ENCODE results near the gene S100A2.
"Not testable (repeated sequence)": the region's sequence is repeated elsewhere in the genome, so short reads cannot be mapped to it uniquely, and the experiment has no call there.

The S100A2 gene

DNA sequence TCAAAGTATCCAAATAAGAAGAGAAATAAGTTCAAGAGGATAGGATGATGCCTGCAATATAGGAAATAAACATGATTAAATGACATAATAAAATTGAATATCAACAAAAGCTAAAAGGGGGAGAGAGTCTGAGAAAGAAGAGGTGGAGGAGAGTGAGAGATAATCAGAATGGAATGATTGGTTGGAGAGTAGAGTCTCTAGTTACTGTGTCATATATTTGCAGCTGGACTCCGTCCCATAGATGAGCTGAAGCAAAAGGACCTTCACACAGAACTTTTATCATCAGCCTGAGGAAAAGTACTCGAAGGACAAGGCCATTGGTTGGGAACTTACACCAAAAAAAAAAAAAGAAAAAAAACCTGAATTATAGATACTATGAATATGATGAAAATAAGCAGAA is 22.8 kb upstream of the S100A2 start:
- DNase-seq (ENCODE audit: low spot score), result no peak

DNA sequence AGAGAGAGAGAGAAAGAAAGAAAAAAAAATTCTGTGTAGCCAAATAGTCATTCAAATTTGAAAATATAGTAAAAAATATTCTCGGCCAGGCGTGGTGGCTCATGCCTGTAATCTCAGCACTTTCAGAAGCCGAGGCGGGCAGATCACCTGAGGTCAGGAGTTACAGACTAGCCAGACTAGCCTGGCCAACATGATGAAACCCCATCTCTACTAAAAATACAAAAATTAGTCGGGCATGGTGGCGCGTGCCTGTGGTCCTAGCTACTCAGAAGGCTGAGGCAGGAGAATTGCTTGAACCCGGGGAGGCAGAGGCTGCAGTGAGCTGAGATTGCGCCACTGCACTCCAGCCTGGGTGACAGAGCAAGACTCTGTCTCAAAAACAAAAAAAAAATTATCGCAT is 22.4 kb upstream of the S100A2 start:
- DNase-seq (ENCODE audit: low spot score), result not testable (repeated sequence)

DNA sequence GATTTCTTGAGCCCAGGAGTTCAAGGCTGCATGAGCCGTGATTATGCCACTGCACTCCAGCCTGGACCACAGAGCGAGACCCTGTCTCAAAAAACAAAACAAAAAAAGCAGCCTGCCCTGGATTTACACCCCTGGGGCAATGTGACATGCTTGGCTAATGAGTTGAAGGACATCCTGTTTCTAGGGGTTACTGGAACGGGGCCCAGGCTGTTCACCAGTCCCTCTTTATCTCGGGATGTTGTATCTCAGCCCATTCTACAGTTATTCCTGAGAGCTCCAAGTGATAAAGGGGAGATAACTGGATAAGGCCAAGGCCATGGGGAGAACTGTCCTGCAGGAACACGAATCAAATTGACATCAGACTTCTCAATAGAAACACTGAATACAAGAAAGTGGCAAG is 21.7 kb upstream of the S100A2 start:
- DNase-seq (ENCODE audit: low spot score), result no peak

DNA sequence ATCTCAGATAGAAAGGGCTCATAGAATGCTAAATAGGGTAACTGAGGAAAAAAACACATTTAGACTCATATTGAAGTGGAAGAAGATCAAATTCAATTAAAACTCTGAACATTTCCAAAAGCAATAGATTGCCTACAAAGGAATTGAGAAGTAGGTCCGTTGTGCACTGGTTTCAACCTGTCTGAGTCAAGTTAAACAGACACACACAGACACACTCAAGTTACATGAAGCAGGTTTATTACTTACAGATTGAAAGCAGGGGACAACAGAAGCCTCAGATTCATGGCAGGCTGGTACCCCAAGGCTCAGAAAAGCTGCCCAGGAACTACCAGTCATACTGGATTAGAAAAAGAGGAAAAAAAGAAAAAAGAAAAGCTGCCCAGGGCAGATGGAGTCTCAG is 20.7 kb upstream of the S100A2 start:
- no peak for DNase-seq (ENCODE audit: low spot score)

DNA sequence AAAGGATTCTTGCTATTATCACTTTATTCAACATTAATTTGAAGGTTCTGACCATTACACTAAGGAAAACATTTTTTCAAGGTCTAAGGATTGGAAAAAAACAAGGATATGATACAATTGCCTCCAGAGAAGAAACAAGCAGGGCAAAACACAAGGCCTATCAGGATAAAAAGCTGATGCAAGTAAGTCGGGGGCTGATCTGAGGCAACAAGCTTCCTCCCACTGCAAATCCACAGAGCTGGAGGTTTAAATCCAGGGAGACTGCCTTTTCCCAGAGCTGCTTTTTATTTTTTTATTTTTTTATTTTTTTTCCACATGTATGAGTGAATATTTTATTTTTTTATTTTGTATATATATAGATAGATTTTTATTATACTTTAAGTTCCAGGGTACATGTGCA is 19.4 kb upstream of the S100A2 start:
- no peak for DNase-seq (ENCODE audit: low spot score)

DNA sequence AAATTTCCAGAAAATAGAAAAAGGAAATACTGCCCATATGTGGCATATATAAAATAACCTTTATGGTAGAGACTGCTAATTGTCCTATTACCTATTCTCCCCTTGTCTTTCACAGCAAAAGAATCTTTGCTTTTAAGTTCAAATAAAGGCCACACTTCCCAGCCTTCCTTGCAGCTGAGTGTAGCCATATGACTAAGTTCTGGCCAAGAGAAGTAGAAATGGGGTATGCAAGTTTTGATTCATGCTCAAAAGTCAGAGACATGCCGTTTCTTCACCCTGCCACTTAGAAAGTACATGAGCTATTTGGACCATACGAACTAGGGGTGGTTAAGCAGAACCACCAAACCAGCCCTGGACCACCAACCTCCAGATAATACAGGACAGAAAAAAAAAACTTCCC is 18.3 kb upstream of the S100A2 start:
- DNase-seq (ENCODE audit: low spot score), result no peak

DNA sequence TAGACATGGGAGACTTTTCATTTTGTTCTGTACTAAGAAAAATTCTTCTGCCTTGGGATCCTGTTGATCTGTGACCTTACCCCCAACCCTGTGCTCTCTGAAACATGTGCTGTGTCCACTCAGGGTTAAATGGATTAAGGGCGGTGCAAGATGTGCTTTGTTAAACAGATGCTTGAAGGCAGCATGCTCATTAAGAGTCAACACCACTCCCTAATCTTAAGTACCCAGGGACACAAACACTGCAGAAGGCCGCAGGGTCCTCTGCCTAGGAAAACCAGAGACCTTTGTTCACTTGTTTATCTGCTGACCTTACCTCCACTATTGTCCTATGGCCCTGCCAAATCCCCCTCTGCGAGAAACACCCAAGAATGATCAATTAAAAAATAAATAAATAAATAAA is 17.9 kb upstream of the S100A2 start:
- not testable (repeated sequence) for DNase-seq (ENCODE audit: low spot score)

DNA sequence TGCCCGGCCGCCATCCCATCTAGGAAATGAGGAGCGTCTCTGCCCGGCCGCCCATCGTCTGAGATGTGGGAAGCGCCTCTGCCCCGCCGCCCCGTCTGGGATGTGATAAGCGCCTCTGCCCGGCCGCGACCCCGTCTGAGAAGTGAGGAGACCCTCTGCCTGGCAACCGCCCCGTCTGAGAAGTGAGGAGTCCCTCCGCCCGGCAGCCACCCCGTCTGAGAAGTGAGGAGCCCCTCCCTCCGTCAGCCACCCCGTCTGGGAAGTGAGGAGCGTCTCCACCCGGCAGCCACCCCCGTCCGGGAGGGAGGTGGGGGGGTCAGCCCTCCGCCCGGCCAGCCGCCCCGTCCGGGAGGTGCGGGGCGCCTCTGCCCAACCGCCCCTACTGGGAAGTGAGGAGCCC is 17.2 kb upstream of the S100A2 start:
- DNase-seq (ENCODE audit: low spot score), result not testable (repeated sequence)

DNA sequence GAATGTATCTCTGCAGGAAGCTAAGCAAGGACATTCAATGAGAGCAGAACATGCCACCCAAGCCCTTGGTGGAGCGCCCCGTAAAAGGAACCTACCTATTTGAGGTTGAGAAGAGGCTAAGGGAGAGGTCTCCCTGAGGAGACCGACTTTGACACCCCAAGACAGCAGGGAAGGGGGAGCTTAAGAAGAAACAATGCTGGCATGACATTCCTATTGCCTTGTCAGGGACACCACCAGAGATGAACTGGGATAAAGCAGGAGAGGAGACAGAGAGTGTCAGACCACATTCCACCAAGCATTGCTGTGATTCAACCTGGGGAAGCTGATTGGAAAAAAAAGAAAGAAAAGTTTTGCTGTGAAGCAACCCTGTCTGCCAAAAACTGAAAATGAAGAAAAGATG is 13.3 kb upstream of the S100A2 start:
- DNase-seq (ENCODE audit: low spot score), result peak; percentile 18

DNA sequence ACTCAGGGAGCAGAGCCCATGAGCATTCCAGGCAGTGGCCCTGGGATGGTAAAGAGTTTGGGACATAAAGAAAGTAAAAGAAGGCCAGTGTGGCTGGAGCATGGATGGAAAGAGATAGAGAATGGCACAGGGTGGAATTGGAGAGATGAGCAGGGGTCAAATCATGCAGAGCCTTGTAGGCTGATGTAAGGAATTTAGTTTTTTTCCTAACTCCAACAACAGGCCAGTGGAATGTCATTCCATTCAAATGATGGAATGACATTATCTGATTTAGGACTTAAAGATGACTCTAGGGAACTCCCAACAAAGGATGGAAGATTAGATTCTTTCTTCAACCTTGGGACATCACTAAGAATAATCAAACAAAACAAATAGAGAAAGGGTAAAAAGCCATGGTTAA is 12.8 kb upstream of the S100A2 start:
- peak; percentile 58 for DNase-seq (ENCODE audit: low spot score)

DNA sequence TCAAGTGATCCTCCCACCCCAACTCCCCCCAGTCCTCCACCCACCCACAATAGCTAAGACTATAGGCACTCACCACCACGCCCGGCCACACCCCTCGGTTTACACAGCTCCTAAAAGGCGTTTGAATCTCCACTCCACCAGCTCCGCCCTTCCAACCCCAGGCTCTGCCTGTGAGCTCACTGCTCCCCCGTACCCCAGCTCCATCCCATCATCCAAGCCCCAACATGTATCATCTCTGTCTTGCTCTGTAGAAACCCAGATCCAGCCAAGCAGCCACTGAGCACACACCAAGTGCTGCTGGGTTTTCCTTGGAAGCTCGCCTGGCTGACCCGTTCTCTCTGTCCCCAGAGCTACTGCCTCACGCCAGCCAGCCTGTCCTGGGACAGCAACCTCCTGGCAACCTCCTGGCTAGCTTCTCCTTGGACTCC is 12.0 kb upstream of the S100A2 start:
- no peak for DNase-seq (ENCODE audit: low spot score)

DNA sequence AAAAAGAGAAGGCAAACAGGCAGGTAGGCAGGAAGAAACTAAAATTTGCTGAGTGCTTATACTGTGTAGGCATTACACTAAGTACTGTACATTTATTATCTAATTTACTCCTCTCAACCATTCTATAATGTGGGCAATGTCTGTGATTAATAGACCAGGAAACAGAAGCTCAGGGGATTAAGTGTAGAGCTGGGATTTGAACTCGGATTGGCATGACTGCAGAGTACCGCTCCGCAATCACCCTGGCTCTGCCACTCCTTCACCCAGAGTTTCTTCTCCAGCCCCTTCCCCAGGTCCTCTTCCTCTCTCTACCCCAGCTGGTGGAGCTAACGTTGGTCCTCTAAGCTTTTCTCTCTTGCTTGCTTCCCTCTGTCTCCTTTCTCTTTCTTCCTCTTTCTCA is 11.5 kb upstream of the S100A2 start:
- DNase-seq (ENCODE audit: low spot score), result no peak

DNA sequence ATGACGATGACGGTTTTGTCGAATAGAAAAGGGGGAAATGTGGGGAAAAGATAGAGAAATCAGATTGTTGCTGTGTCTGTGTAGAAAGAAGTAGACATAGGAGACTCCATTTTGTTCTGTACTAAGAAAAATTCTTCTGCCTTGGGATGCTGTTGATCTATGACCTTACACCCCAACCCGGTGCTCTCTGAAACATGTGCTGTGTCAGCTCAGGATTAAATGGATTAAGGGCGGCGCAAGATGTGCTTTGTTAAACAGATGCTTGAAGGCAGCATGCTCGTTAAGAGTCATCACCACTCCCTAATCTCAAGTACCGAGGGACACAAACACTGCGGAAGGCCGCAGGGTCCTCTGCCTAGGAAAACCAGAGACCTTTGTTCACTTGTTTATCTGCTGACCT is 9.9 kb upstream of the S100A2 start:
- not testable (repeated sequence) for DNase-seq (ENCODE audit: low spot score)

DNA sequence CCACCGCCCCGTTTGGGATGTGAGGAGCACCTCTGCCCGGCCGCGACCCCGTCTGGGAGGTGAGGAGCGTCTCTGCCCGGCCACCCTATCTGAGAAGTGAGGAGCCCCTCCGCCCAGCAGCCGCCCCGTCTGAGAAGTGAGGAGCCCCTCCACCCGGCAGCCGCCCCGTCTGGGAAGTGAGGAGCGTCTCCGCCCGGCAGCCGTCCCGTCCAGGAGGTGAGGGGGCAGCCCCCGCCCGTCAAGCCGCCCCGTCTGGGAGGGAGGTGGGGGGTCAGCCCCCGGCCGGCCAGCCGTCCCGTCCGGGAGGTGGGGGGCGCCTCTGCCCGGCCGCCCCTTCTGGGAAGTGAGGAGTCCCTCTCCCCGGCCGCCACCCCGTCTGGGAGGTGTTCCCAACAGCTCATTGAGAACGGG is 9.4 kb upstream of the S100A2 start:
- DNase-seq (ENCODE audit: low spot score), result not testable (repeated sequence)

DNA sequence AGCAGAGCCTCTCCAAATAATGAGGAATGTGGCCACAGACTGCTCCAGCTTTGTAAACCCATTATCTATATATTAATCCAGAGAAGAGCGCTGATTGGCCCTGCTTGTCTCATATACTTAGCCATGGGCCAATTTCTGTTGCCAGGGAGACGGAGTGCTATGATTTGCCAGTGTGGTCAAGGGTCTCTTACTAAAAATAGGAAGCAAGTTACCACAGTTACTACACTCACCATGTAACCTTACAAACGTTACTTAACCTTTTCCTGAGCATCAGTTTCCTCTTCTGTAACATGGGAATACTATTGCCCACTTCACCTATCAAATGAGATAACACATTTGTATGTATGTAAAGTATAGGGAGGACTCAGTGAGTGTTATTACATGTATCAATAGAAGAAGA is 7.7 kb upstream of the S100A2 start:
- no peak for DNase-seq (ENCODE audit: low spot score)

DNA sequence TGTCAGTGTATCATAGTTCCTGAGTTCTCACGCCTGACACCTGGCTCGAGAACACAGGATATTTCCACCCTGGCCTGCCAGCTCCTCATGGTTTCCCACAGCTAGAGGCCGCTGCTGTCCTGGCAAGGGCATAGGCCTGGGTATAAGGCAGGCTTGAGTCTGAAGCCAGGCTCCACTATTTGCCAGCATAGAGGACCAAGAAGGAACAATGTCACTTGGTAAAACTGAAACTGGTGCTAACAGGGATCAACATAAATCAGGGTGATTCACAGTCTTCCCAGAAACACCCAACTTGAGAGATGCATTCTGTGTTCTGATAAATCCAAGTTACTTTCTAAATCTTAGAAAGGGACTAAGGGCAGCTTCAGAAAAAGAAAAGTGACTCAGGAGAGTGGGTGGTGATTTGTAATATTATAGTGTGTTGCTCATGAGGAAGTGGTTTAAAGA is 6.9 kb upstream of the S100A2 start:
- peak; percentile 85 for DNase-seq (ENCODE audit: low spot score)

DNA sequence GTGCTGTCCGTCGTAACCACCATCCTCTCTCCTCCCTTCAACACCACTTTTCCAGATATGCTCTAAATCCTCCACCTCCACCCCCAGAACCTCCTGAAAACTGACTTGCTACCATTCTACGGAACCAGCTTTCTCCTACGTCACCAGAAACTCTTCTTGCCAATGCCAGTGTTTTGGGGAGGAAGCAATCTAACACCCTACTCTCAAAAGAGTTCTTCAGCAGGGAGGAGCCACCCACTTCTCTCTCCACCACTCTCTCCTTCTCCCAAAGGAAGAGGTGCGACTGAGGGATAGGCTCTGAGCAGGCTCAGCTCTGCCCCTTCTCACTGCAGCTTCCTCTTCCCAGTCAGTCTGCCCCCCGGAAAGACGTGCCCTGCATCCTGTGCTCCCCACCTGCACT is 6.1 kb upstream of the S100A2 start:
- no peak for DNase-seq (ENCODE audit: low spot score)

DNA sequence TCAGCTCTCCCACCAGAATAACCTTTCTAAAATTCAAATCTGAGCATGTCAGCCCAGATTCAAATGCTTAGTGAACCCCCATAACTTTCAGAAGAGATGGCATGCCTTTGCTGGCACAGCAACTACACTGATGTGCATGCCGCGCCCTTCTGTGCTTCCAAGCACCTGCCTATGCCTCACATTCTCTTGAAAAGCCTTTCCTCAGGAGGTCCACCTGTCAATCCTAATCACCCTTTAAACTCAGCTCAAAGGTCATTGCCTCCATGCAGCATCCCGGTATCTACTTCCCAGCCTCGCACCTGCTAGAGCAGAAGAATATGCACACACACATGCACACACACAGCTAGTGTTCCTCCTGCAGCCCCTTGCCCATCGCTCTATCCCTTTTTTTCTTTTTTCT is 5.2 kb upstream of the S100A2 start:
- no peak for DNase-seq (ENCODE audit: low spot score)

DNA sequence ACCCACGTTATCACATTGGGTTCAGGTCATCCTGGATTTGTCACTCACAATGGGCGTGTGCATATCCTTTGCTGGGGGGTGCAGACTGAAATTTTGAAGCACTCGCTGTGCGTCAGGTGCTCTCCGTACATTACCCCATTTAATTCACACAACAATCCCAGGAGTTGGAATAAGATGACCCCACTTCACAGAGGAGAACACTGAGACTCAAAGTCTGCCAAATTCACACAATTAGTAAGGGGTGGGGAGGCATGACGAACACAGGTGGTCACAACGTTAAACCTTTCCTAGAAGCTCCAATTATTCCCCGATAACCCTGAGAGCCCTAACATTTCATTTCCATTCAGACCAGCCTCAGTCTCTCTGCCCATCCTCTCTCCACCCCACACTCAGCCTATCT is 3.8 kb upstream of the S100A2 start:
- no peak for DNase-seq (ENCODE audit: low spot score)

DNA sequence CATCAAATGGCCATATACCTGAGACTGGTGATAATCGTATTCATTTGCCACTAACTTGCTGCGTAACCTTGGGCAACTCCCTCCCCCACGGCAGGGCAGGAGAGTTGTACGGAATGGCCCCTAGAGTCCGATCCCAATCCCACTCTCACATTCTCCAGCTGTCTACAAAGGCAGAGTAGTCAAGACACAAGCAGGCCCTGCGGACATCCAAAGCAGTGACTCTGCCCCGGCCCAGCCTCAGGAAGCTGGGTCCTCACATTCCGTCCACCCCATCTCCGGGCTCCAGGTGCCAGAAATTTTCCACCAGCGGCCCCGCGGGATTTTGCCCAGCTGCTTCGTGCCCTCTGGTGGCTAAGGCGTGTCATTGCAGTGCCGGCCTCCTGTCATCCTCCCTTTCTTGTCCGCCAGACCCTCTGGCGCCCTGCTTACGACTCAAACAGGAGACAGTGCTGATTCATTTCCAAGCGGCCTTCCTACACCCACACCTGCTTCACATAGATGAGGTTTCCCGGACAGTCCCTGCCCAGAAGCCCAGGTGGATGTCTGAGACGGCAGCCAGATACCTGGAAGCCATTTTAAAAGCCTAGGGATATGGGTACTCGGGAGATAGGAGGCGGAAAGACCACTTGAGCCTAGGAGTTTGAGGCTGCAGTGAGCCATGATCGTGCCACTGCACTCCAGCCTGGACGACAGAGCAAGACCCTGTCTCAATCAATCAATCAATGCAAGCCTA is 2.9 kb upstream of the S100A2 start:
- peak; percentile 90 for DNase-seq (ENCODE audit: low spot score)

DNA sequence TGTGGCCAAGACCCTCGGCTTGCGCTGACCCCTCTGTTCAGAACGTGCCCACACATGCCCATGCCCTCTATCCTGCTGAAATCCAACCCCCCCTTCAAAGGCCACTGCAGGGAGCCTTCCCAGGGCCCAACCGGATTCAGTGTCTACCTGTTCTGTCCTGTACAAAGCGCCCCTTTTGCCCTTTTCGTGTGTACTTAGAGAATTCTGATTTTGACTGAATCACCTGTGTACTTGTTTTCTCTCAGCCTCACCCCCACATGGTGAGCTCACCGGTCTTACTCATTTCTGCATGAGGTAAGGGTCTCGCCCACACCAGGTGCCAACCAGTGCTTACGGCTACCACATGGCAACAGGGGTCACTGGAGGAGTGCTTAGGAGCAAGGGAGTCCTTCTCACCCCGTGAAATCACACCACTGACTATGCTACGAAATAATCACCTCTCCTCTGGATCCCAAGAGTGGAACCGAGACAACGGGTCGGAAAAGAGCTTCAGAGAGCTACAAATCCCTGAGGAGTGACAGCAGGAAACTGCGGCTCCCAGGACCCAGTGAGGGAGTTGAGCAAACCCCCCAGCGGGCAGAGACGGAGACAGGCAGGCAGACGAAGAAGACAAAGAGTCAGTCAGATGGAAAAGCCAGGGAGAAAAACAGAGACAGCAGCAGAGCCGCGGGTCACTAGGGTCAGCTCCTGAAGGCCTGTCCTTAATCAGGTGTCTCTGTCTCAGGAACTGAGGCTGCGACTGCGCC is 2.1 kb upstream of the S100A2 start:
- no peak for DNase-seq (ENCODE audit: low spot score)

DNA sequence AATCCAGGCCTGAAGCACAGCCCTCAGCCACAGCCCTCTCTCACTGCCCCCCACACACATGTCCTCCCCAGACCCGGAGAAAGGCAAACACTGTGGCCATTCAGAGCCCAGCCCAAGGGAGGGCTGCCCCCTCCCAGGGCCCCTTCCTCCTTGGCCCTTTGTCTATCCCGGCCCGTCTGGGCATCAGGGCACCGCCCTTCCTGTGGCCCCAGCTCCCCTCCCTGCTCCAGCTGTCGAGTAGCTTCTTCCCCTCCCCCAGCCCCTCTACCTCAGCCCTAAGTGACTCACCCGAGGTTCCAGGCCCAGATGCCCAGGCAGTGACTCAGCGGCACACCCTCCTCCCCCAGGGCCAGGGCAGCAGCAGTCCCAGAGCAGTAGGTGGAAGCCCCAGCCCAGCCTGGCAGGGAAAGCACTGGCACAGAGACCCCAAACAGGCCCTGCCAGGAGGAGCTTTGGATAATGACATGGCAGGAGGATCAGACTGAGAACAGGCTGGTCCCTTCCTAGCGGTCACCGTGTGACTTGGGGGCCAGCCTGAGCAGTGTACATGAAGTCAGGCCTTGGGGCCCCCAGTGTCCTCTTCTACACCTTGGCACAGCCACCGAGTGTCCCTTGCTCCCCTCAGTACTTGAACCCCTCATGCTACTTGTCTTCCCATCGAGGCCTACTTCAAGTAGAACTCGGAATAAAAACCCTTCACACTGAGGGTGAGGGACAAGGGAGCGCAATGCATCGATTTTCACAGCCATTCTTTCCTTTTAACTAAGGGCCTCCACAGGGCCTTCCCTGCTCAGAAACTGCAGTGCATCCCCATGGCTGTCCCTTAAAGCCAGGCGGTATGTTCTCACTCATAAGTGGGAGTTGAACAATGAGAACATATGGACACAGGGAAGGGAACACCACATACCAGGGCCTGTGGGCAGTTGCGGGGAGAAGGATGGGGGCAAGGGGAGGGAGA is 1.0 kb upstream of the S100A2 start:
- peak; percentile 99 for DNase-seq (ENCODE audit: low spot score)

DNA sequence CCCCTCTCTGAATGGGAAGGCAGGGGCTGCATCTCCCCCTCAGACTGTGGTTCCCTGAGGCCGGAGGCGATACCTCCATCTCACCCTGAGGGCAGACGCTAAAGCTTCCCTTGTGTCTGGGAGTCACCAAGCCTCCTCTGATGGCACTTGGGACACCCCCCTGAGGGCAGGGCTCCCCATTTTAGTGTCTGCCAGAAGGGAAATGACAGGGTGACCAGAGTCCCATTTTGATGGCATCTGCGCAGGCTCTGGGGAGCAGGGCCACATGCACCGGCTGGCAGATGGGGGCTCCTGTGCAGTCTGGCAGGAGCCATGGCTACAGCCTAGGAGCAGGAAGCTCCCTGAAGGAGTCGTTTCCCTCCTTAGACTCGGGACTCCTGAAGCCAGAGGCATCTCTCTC is 1.7 kb downstream of the S100A2 start:
- DNase-seq (ENCODE audit: low spot score), result no peak
